Gastroesophageal sphincter (tissue), 4 donors: ENCODE measurements around the gene PABPN1. TPM values are rescaled to one million over a fixed set of nuclear protein-coding genes. Genes with fewer than 3 reads are reported as not detected.

Source experiments
- ATAC-seq: fragments of 150-250 bp; one replicate; pipeline ENCODE4 v1.9.1; 2016; ENCODE audit warnings: mild to moderate bottlenecking, moderate library complexity
- H3K27ac ChIP-seq, 4 donors: fragments of 200-600 bp; sonication (generic) in 3 of 4; 1 replicate in 3 of 4; 2 replicates in 1 of 4; pipeline ENCODE4 v1.5.1; 2016 to 2019
- H3K27me3 ChIP-seq: fragments of 200-600 bp; sonication (generic); one replicate; pipeline ENCODE4 v1.5.1; 2019
- H3K36me3 ChIP-seq, 2 donors: fragments of 200-600 bp; sonication (generic); one replicate each; pipeline ENCODE4 v1.5.1; 2019; ENCODE audit warnings: control low read depth in 1 of 2
- H3K4me1 ChIP-seq, 3 donors: fragments of 200-600 bp; sonication (generic); 1 replicate in 2 of 3; 2 replicates in 1 of 3; pipeline ENCODE4 v1.5.1; 2016 to 2019; ENCODE audit warnings: control low read depth in 2 of 3
- H3K4me3 ChIP-seq, 2 donors: fragments of 200-600 bp; sonication (generic); one replicate each; pipeline ENCODE4 v1.5.1; 2019; ENCODE audit warnings: mild to moderate bottlenecking in 1 of 2, moderate library complexity in 1 of 2
- H3K9me3 ChIP-seq, 3 donors: fragments of 200-600 bp; sonication (generic); one replicate each; pipeline ENCODE4 v1.5.1; 2017 to 2019; ENCODE audit warnings: control low read depth in 2 of 3
- EP300 ChIP-seq: sonication (generic); formaldehyde crosslinking; IDR thresholded peaks from one replicate; pipeline ENCODE4 v1.6.1; 2017; ENCODE audit warnings: antibody characterized with exemption, mild to moderate bottlenecking
- POLR2A ChIP-seq, 2 donors: fragments of 450-650 bp; IDR thresholded peaks; one replicate each; pipeline ENCODE4 v1.6.1; 2017; ENCODE audit warnings: antibody characterized with exemption in 2 of 2, mild to moderate bottlenecking in 2 of 2, moderate library complexity in 1 of 2
- POLR2AphosphoS5 ChIP-seq: sonication (generic); formaldehyde crosslinking; IDR thresholded peaks from one replicate; pipeline ENCODE4 v1.6.1; 2017; ENCODE audit warnings: antibody characterized with exemption
- WGBS, 2 donors: methylation state at CpG; one replicate each; pipeline ENCODE4 v1.1.5; 2018; ENCODE audit warnings: low coverage in 1 of 2; 5-methylcytosine and 5-hydroxymethylcytosine counted together
- total RNA-seq, 4 donors: library from RNA; depleted of rRNA; stranded (reverse); fragments of >200 nt; gene quantifications; one replicate each; pipeline ENCODE4 v1.1.0, GENCODE V29; 2016
- TF ChIP-seq, protein P1 (sequence below), 4 experiments: fragments of 200-600 bp in 2 of 4; fragments of 450-650 bp in 2 of 4; sonication (generic) in 1 of 4; IDR thresholded peaks; one replicate each; pipeline ENCODE4 v1.5.1; 2017 to 2019; ENCODE audit warnings: antibody characterized with exemption in 4 of 4, mild to moderate bottlenecking in 2 of 4, moderate library complexity in 2 of 4

Gene PABPN1
- total RNA-seq, 4 donors from 2014 or later: 56.3 to 59.8 (median 57.5) TPM

GRCh38 chr14:23359722-23360447 lies 38.6 kb downstream of the PABPN1 start:
- Histone ChIP-seq H3K27ac (peak overlapping the region in 3 of 4 donors; percentile 60 to 63 (median 63)), H3K4me1 (peaks cover 0 to 66% (median 11%) of the 10 kb centered on the region in 3 donors), H3K4me3 (no peak overlapping the region), H3K9me3 (no peaks in the 10 kb centered on the region), H3K27me3 (no peaks in the 10 kb centered on the region), H3K36me3 (peaks cover 0 to 45% of the 10 kb centered on the region in 2 donors)
- ATAC-seq: no peak
- 78% methylated on average over 6 of the region's 22 CpGs; no CpG with 5 or more reads in 1 of the 2 donors for WGBS, 2 donors
- TF ChIP-seq, protein P1, sequence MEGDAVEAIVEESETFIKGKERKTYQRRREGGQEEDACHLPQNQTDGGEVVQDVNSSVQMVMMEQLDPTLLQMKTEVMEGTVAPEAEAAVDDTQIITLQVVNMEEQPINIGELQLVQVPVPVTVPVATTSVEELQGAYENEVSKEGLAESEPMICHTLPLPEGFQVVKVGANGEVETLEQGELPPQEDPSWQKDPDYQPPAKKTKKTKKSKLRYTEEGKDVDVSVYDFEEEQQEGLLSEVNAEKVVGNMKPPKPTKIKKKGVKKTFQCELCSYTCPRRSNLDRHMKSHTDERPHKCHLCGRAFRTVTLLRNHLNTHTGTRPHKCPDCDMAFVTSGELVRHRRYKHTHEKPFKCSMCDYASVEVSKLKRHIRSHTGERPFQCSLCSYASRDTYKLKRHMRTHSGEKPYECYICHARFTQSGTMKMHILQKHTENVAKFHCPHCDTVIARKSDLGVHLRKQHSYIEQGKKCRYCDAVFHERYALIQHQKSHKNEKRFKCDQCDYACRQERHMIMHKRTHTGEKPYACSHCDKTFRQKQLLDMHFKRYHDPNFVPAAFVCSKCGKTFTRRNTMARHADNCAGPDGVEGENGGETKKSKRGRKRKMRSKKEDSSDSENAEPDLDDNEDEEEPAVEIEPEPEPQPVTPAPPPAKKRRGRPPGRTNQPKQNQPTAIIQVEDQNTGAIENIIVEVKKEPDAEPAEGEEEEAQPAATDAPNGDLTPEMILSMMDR (IDR thresholded peaks at IDR 0.05): no peak
- TF ChIP-seq POLR2A (IDR thresholded peaks at IDR 0.05) (no peak), EP300 (no peak), POLR2AphosphoS5 (no peak)

GRCh38 chr14:23360496-23360895 lies 39.2 kb downstream of the PABPN1 start:
- ATAC-seq: no peak
- 65% methylated on average over 6 of the region's 11 CpGs; no CpG with 5 or more reads in 1 of the 2 donors for WGBS, 2 donors
- Histone ChIP-seq H3K36me3 (peaks cover 0 to 45% of the 10 kb centered on the region in 2 donors), H3K4me1 (peaks cover 0 to 71% (median 14%) of the 10 kb centered on the region in 3 donors), H3K27me3 (peaks cover 5% of the 10 kb centered on the region), H3K9me3 (no peaks in the 10 kb centered on the region), H3K4me3 (no peak overlapping the region), H3K27ac (peak overlapping the region in 3 of 4 donors; percentile 60 to 63 (median 63))
- TF ChIP-seq POLR2AphosphoS5 (no peak), EP300 (no peak), POLR2A (IDR thresholded peaks at IDR 0.05) (no peak)
- TF ChIP-seq, protein P1 (IDR thresholded peaks at IDR 0.05): no peak

DNA sequence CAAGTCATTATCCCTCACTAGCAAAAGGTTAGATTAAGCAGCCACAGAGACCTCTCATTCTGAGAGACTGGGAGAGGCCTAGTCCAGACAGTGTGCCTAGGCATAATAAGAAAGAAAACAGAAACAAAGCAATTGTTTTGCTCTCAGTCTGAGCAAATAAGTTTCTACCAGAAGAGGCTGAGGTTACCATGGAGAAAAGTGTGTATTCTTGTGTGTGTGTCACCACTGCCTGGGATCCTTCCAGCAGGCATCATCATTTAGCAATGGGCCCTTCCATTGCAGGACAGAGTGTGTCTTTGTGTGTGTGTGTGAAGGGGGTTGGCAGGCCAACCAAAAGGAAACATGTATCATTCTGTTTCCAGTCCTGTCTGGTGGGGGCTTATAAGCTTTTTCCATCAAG lies 40.1 kb downstream of the PABPN1 start:
- peaks cover 5% of the 10 kb centered on the region for H3K27me3 ChIP-seq
- peaks cover 0 to 79% (median 16%) of the 10 kb centered on the region in 3 donors for H3K4me1 ChIP-seq
- peak; percentile 26 for ATAC-seq

DNA sequence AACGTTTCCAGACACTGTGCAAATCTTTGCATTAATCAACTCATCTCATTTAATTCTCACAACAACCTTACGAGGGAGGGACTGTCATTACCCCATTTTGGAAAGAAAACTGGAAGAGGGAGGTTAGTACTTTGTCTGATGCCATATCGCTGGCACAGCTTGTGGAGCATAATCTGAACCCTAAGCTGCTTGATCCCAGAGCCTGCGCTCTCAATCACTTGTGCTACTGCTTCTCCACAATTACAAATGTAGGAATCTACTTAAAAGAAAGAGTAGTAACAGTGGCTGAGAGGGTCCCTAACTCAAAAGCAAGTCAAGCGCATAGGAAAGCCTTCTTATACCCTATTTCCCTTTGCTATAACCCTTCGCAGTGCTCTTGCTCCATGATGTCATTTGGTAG lies 40.5 kb downstream of the PABPN1 start:
- TF ChIP-seq POLR2A (IDR thresholded peaks at IDR 0.05) (no peak), POLR2AphosphoS5 (no peak), EP300 (no peak)
- TF ChIP-seq, protein P1 (IDR thresholded peaks at IDR 0.05): no peak
- Histone ChIP-seq H3K27me3 (peaks cover 5% of the 10 kb centered on the region), H3K36me3 (peaks cover 0 to 35% of the 10 kb centered on the region in 2 donors), H3K4me1 (peaks cover 0 to 83% (median 16%) of the 10 kb centered on the region in 3 donors), H3K9me3 (no peaks in the 10 kb centered on the region), H3K4me3 (no peak overlapping the region), H3K27ac (peak overlapping the region in 3 of 4 donors; percentile 49 to 63 (median 60))
- WGBS, 2 donors: 64 to 66% methylated on average over 4 to 6 of the region's 6 CpGs
- ATAC-seq: no peak

More for the DNA sequence above, 40.1 kb downstream of the PABPN1 start:
- Histone ChIP-seq H3K9me3 (no peaks in the 10 kb centered on the region), H3K4me3 (no peak overlapping the region), H3K36me3 (peaks cover 0 to 40% of the 10 kb centered on the region in 2 donors), H3K27ac (peak overlapping the region in 3 of 4 donors; percentile 60 to 63 (median 63))
- TF ChIP-seq POLR2AphosphoS5: peak; percentile 65
- TF ChIP-seq POLR2A (IDR thresholded peaks at IDR 0.05): peak in 1 of 2 donors; percentile 1
- TF ChIP-seq EP300: no peak
- TF ChIP-seq, protein P1 (IDR thresholded peaks at IDR 0.05): no peak

DNA sequence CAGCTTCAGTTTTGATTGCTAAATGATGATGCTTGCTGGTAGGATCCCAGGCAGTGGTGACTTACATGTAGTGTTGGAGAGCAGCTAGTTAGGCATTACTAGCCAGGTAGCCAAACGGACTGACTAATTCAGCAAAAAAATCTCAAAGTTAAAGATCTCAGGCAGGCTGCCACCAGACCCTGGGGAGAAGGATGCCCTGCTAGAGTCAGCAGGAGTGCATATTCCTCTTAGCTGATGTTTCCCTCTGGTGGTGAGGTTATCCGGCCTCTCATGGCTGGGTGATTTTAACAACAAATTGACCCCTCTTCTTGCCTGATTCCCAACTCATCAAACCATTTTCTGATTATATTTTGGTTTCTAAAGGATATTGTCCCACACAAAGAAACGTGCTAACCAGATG lies 40.9 kb downstream of the PABPN1 start:
- TF ChIP-seq, protein P1 (IDR thresholded peaks at IDR 0.05): peak in 1 of 4 experiments; percentile 20
- no peak for TF ChIP-seq EP300
- H3K9me3 ChIP-seq: no peaks in the 10 kb centered on the region
- H3K4me1 ChIP-seq: peaks cover 0 to 88% (median 16%) of the 10 kb centered on the region in 3 donors
- WGBS, 2 donors: 23 to 49% methylated on average over 2 to 3 of the region's 3 CpGs
- peaks cover 0 to 31% of the 10 kb centered on the region in 2 donors for H3K36me3 ChIP-seq
- ATAC-seq: no peak
- H3K27ac ChIP-seq: peak overlapping the region in 3 of 4 donors; percentile 49 to 63 (median 60)
- no peak overlapping the region for H3K4me3 ChIP-seq
- H3K27me3 ChIP-seq: peaks cover 5% of the 10 kb centered on the region
